Fibroblast of lung (primary cell): ENCODE results near the gene GIMAP8. TPM values are rescaled to one million over a fixed set of nuclear protein-coding genes. Genes with fewer than 3 reads are reported as not detected.

Source experiments
- DNase-seq, 2 donors: peaks; one replicate each; pipeline versions ENCODE4 v3.0.0 to v3.0.0-alpha.2; 2010; ENCODE audit warnings: low read depth in 2 of 2
- H2AFZ ChIP-seq: 2 replicates; pipeline ENCODE4 v1.5.1; 2012; ENCODE audit warnings: low read length, control low read depth, inconsistent platforms
- H3K27ac ChIP-seq: 2 replicates; pipeline ENCODE4 v1.5.1; 2011; ENCODE audit warnings: low read length, control low read depth; ENCODE audit not compliant: insufficient read depth
- H3K27me3 ChIP-seq: 2 replicates; pipeline ENCODE4 v1.5.1; 2011; ENCODE audit warnings: mild to moderate bottlenecking, low read length; ENCODE audit not compliant: control insufficient read depth, insufficient read depth
- H3K36me3 ChIP-seq: 2 replicates; pipeline ENCODE4 v1.5.1; 2011; ENCODE audit warnings: low read length; ENCODE audit not compliant: control insufficient read depth, insufficient read depth
- H3K4me1 ChIP-seq: 2 replicates; pipeline ENCODE4 v1.5.1; 2011; ENCODE audit warnings: low read length; ENCODE audit not compliant: control insufficient read depth, insufficient read depth; ENCODE audit errors: extremely low read depth
- H3K4me2 ChIP-seq: 2 replicates; pipeline ENCODE4 v1.5.1; 2011; ENCODE audit warnings: low read length, control low read depth; ENCODE audit not compliant: insufficient read depth; ENCODE audit errors: extremely low read depth
- H3K4me3 ChIP-seq, 4 experiments: fragments of 200-600 bp in 1 of 4; sonication (generic) in 1 of 4; replicated peaks in 1 of 4; 2 replicates each; pipeline ENCODE4 v1.5.1; 2011 to 2016; ENCODE audit warnings: low read length in 4 of 4, low read depth in 3 of 4, mild to moderate bottlenecking in 3 of 4, control low read depth in 2 of 4, inconsistent platforms in 1 of 4, mixed read lengths in 1 of 4; ENCODE audit not compliant: insufficient read depth in 1 of 4; ENCODE audit errors: control extremely low read depth in 1 of 4
- H3K79me2 ChIP-seq: 2 replicates; pipeline ENCODE4 v1.5.1; 2012; ENCODE audit warnings: mild to moderate bottlenecking, low read length, inconsistent platforms; ENCODE audit not compliant: control insufficient read depth, insufficient read depth
- H3K9ac ChIP-seq: 2 replicates; pipeline ENCODE4 v1.5.1; 2011; ENCODE audit warnings: mild to moderate bottlenecking, low read length, control low read depth; ENCODE audit not compliant: insufficient read depth
- H3K9me3 ChIP-seq: 2 replicates; pipeline ENCODE4 v1.5.1; 2012; ENCODE audit warnings: low read depth, low read length; ENCODE audit not compliant: control insufficient read depth, insufficient read depth
- H4K20me1 ChIP-seq: 2 replicates; pipeline ENCODE4 v1.5.1; 2011; ENCODE audit warnings: low read length; ENCODE audit not compliant: control insufficient read depth, insufficient read depth; ENCODE audit errors: extremely low read depth
- CTCF ChIP-seq, 2 donors: IDR thresholded peaks in 1 of 2; conservative IDR thresholded peaks in 1 of 2; 1 replicate in 1 of 2; 2 replicates in 1 of 2; pipeline ENCODE4 v1.5.1; 2011 to 2012; ENCODE audit warnings: low read length in 2 of 2, control low read depth in 1 of 2, inconsistent platforms in 1 of 2, low read depth in 1 of 2, mild to moderate bottlenecking in 1 of 2
- EZH2 ChIP-seq: IDR thresholded peaks from 2 replicates; pipeline ENCODE4 v1.5.1; 2012; ENCODE audit warnings: low read length, control low read depth, mild to moderate bottlenecking; ENCODE audit errors: missing control alignments
- polyA plus RNA-seq, 2 donors: library from polyadenylated mRNA; depleted of rRNA in 1 of 2; stranded (reverse) in 1 of 2; unstranded in 1 of 2; fragments of >200 nt; gene quantifications; 2 replicates each; pipeline ENCODE4 v1.2.1, GENCODE V29; 2011 to 2012; ENCODE audit warnings: missing spikeins in 1 of 2
- total RNA-seq: library from RNA; depleted of rRNA; stranded (reverse); fragments of >200 nt; gene quantifications from 2 replicates; pipeline ENCODE4 v1.2.1, GENCODE V29; 2014

The GIMAP8 gene
- total and polyA plus RNA-seq, 2 donors (not counting 1 experiment from before 2014, with no cell fraction given): under 0.01 TPM; not detected in 1

GRCh38 chr7:150449206-150449952, 1.1 kb upstream of the GIMAP8 start:
- H3K4me3 ChIP-seq: no peak overlapping the region
- TF ChIP-seq EZH2 (no peak), CTCF (conservative IDR thresholded peaks at IDR 0.05 in 1 of 2, IDR thresholded peaks at IDR 0.05 in 1 of 2; ENCODE audit: low read depth in 1 of 2, low read length in 2 of 2) (no peak)
- no peak overlapping the region for H2AFZ ChIP-seq
- no peaks in the 10 kb centered on the region for H3K27me3 ChIP-seq
- no peak overlapping the region for H3K4me2 ChIP-seq
- no peaks in the 10 kb centered on the region for H3K9me3 ChIP-seq
- no peaks in the 10 kb centered on the region for H4K20me1 ChIP-seq
- no peaks in the 10 kb centered on the region for H3K36me3 ChIP-seq
- H3K27ac ChIP-seq: no peak overlapping the region
- H3K4me1 ChIP-seq: no peaks in the 10 kb centered on the region
- no peak for DNase-seq
- no peak overlapping the region for H3K9ac ChIP-seq
- no peaks in the 10 kb centered on the region for H3K79me2 ChIP-seq

- Histone ChIP-seq H2AFZ (no peak overlapping the region), H3K27ac (no peak overlapping the region), H3K4me2 (no peak overlapping the region), H3K4me1 (no peaks in the 10 kb centered on the region), H3K79me2 (no peaks in the 10 kb centered on the region), H3K9me3 (no peaks in the 10 kb centered on the region), H3K4me3 (no peak overlapping the region), H3K36me3 (no peaks in the 10 kb centered on the region), H4K20me1 (no peaks in the 10 kb centered on the region), H3K9ac (no peak overlapping the region), H3K27me3 (no peaks in the 10 kb centered on the region)
- DNase-seq: no peak
- TF ChIP-seq EZH2 (no peak), CTCF (conservative IDR thresholded peaks at IDR 0.05 in 1 of 2, IDR thresholded peaks at IDR 0.05 in 1 of 2; ENCODE audit: low read depth in 1 of 2, low read length in 2 of 2) (no peak)
Observed at GRCh38 chr7:150451097-150451793, 815 bp downstream of the GIMAP8 start.

GRCh38 chr7:150451833-150452461, 1.5 kb downstream of the GIMAP8 start:
- no peak for TF ChIP-seq CTCF (conservative IDR thresholded peaks at IDR 0.05 in 1 of 2, IDR thresholded peaks at IDR 0.05 in 1 of 2; ENCODE audit: low read depth in 1 of 2, low read length in 2 of 2)
- TF ChIP-seq EZH2: no peak
- no peak overlapping the region for H3K4me2 ChIP-seq
- H3K9ac ChIP-seq: no peak overlapping the region
- H3K79me2 ChIP-seq: no peaks in the 10 kb centered on the region
- no peak overlapping the region for H3K4me3 ChIP-seq
- H3K9me3 ChIP-seq: no peaks in the 10 kb centered on the region
- H3K27me3 ChIP-seq: no peaks in the 10 kb centered on the region
- H2AFZ ChIP-seq: no peak overlapping the region
- no peak overlapping the region for H3K27ac ChIP-seq
- no peaks in the 10 kb centered on the region for H3K4me1 ChIP-seq
- H3K36me3 ChIP-seq: no peaks in the 10 kb centered on the region
- DNase-seq: no peak
- no peaks in the 10 kb centered on the region for H4K20me1 ChIP-seq
